ENCODE measurements around the gene KIF20B. TPM values are rescaled to one million over a fixed set of nuclear protein-coding genes. Genes with fewer than 3 reads are reported as not detected.

Gene KIF20B
- total and polyA plus RNA-seq, 2 of the 8 experiments (the other 6 are each of a cell fraction or from before 2014, with no cell fraction given) = 4.5 to 72.0 TPM

- DNase-seq (ENCODE audit: low read depth in 1 of 2, low spot score in 2 of 2) (no peak), FAIRE-seq (no peak)
- CTCF ChIA-PET (ENCODE audit: partially characterized antibody) = interaction anchor here (1.0 kb wide), 1 partner anchor 66 kb away, joined by 3 read pairs; no protein-coding TSS in a partner anchor
- no peak for TF ChIP-seq BCL11A (IDR thresholded peaks at IDR 0.05; ENCODE audit: low read depth in 2 of 2, low read length in 2 of 2)
- TF ChIP-seq TEAD4 (IDR thresholded peaks at IDR 0.05; ENCODE audit: low read depth, low read length) = no peak
- TF ChIP-seq RFX5 (IDR thresholded peaks at IDR 0.05; ENCODE audit: borderline replicate concordance, low read depth, low read length) = no peak
- no peak for TF ChIP-seq ASH2L (IDR thresholded peaks at IDR 0.05; ENCODE audit: low read length)
- TF ChIP-seq ATF2 (IDR thresholded peaks at IDR 0.05; ENCODE audit: low read length) = no peak
- no peak for TF ChIP-seq RBBP5 (IDR thresholded peaks at IDR 0.05; ENCODE audit: borderline replicate concordance, low read depth, low read length)
- H3K4me2 ChIP-seq (ENCODE audit: insufficient read depth in 1 of 2, low read depth in 2 of 2, low read length in 2 of 2) = no peak overlapping the region
- H3K23ac ChIP-seq (ENCODE audit: insufficient read length) = no peak overlapping the region
- H3K4me1 ChIP-seq (replicated peaks in 1 of 4; ENCODE audit: control insufficient read depth in 3 of 4, insufficient read depth in 4 of 4, low read length in 3 of 4) = peaks cover 0 to 4% (median under 1%) of the 10 kb centered on the region in 4 experiments; a peak in 1 of 7 replicates
- no peak overlapping the region for H4K8ac ChIP-seq (ENCODE audit: extremely low read depth, insufficient read depth, low read length)
- no peak overlapping the region for H2BK12ac ChIP-seq (ENCODE audit: low read depth, low read length)
- no peak overlapping the region for H2BK15ac ChIP-seq (ENCODE audit: low read length)
- no peak overlapping the region for H3K4me3 ChIP-seq (ENCODE audit: extremely low read depth in 1 of 4, insufficient read depth in 2 of 4, low read depth in 3 of 4, low read length in 4 of 4)
- peaks cover 0 to 14% (median 0%) of the 10 kb centered on the region in 4 experiments; a peak in 2 of 8 replicates for H3K36me3 ChIP-seq (ENCODE audit: control insufficient read depth in 2 of 4, insufficient read depth in 4 of 4, low read length in 3 of 4)
- no peak overlapping the region for H3K4ac ChIP-seq (replicated peaks; ENCODE audit: insufficient read length, low read depth, low read length)
- peaks cover 13 to 89% of the 10 kb centered on the region in 2 experiments for H3K79me2 ChIP-seq (ENCODE audit: control insufficient read depth in 1 of 2, insufficient read depth in 2 of 2, low read length in 2 of 2)
- H3K27ac ChIP-seq (ENCODE audit: low read depth, low read length) = no peak overlapping the region
- H3K79me1 ChIP-seq (ENCODE audit: low read depth, low read length) = no peaks in the 10 kb centered on the region; the same call in 1 of the 2 replicates
- no peak overlapping the region for H3K56ac ChIP-seq (replicated peaks; ENCODE audit: insufficient read length, low read depth, low read length)
- WGBS, 2 experiments (ENCODE audit: extremely low coverage in 1 of 2, insufficient coverage in 1 of 2, insufficient read length in 1 of 2, insufficient replicate concordance in 2 of 2, low coverage in 1 of 2, low lambda C conversion rate in 2 of 2, missing lambda C conversion rate in 1 of 2) = 84% methylated on average over 3 of the region's 3 CpGs; no CpG with 5 or more reads in 1 of the 2 experiments
- no peak overlapping the region for H4K91ac ChIP-seq (replicated peaks; ENCODE audit: insufficient read length, low read length)
- peaks cover 2 to 5% of the 10 kb centered on the region in 2 experiments for H4K20me1 ChIP-seq (replicated peaks in 1 of 2; ENCODE audit: control insufficient read depth in 1 of 2, insufficient read depth in 2 of 2, low read length in 2 of 2)
- no peak overlapping the region for H2BK120ac ChIP-seq (replicated peaks; ENCODE audit: low read depth, low read length)
- POLR2A ChIA-PET (ENCODE audit: partially characterized antibody) = interaction anchor here (0.9 to 1.0 kb wide), 2 partner anchors 40 to 61 kb away, joined by 3 read pairs; no protein-coding TSS in a partner anchor
- H3K27me3 ChIP-seq (replicated peaks in 1 of 4; ENCODE audit: control insufficient read depth in 3 of 4, extremely low read depth in 1 of 4, insufficient read depth in 3 of 4, low read length in 3 of 4) = no peaks in the 10 kb centered on the region
- H2BK5ac ChIP-seq (ENCODE audit: low read depth, low read length) = no peak overlapping the region
- no peak overlapping the region for H3K18ac ChIP-seq (ENCODE audit: extremely low read depth, low read length)
- H4K5ac ChIP-seq (ENCODE audit: insufficient read length, low read depth, low read length) = no peak overlapping the region
- no peak overlapping the region for H3K14ac ChIP-seq (ENCODE audit: insufficient read length)
- H3K9me3 ChIP-seq (ENCODE audit: insufficient read depth in 2 of 2, low read depth in 1 of 2, low read length in 1 of 2) = no peaks in the 10 kb centered on the region
- no peak overlapping the region for H2AK5ac ChIP-seq (ENCODE audit: low read depth, low read length)
- H3K23me2 ChIP-seq (ENCODE audit: low read depth, low read length) = peaks cover 2% of the 10 kb centered on the region
- no peak overlapping the region for H2AFZ ChIP-seq (ENCODE audit: low read length)
- no peak overlapping the region for H3K9ac ChIP-seq (replicated peaks in 1 of 4; ENCODE audit: extremely low read depth in 1 of 4, low read depth in 3 of 4, low read length in 3 of 4)
- no peak overlapping the region for H2BK20ac ChIP-seq (ENCODE audit: low read length)
These were observed 4.1 kb downstream of the KIF20B start for GRCh38 chr10:89705466-89705865.
